Smooth muscle cell (in vitro differentiated cells): ENCODE results near the gene MAB21L1. TPM values are rescaled to one million over a fixed set of nuclear protein-coding genes. Genes with fewer than 3 reads are reported as not detected.
A peak's percentile ranks its signal among the peaks of the same experiment; 100 is the strongest.

Source experiments
- DNase-seq: peaks from one replicate; lab custom pipeline; 2025; ENCODE audit not compliant: unreplicated experiment; lab: John Stamatoyannopoulos, UW
- H2AFZ ChIP-seq: fragments of 200-600 bp; sonication (generic); 2 replicates; pipeline ENCODE4 v1.6.0; 2016; ENCODE audit warnings: antibody characterized with exemption, low read depth, mild to moderate bottlenecking
- H3F3A ChIP-seq: fragments of 200-600 bp; sonication (generic); 2 replicates; pipeline ENCODE4 v1.6.0; 2017; ENCODE audit warnings: antibody characterized with exemption, low read depth
- H3K27ac ChIP-seq: fragments of 200-600 bp; sonication (generic); 2 replicates; pipeline ENCODE4 v1.5.1; 2016; ENCODE audit warnings: low read depth, mild to moderate bottlenecking
- H3K27me3 ChIP-seq: fragments of 200-600 bp; sonication (generic); 2 replicates; pipeline ENCODE4 v1.6.1; 2016; ENCODE audit warnings: low read depth, mild to moderate bottlenecking
- H3K36me3 ChIP-seq: fragments of 200-600 bp; sonication (generic); 2 replicates; pipeline ENCODE4 v1.5.1; 2016; ENCODE audit warnings: low read depth
- H3K4me1 ChIP-seq: fragments of 200-600 bp; sonication (generic); 2 replicates; pipeline ENCODE4 v1.5.1; 2016; ENCODE audit warnings: low read depth
- H3K4me2 ChIP-seq: fragments of 200-600 bp; sonication (generic); 2 replicates; pipeline ENCODE4 v1.6.0; 2016; ENCODE audit warnings: mild to moderate bottlenecking
- H3K4me3 ChIP-seq: fragments of 200-600 bp; sonication (generic); 2 replicates; pipeline ENCODE4 v1.5.1; 2016; ENCODE audit warnings: mild to moderate bottlenecking
- H3K79me2 ChIP-seq: fragments of 200-600 bp; sonication (generic); 2 replicates; pipeline ENCODE4 v1.6.0; 2016; ENCODE audit warnings: low read depth, mild to moderate bottlenecking
- H3K9ac ChIP-seq: fragments of 200-600 bp; sonication (generic); 2 replicates; pipeline ENCODE4 v1.6.0; 2016; ENCODE audit warnings: low read depth
- H3K9me3 ChIP-seq: fragments of 200-600 bp; sonication (generic); replicated peaks from 2 replicates; pipeline ENCODE4 v1.5.1; 2016; ENCODE audit warnings: low read depth
- H4K20me1 ChIP-seq: fragments of 200-600 bp; sonication (generic); 2 replicates; pipeline ENCODE4 v1.6.0; 2016; ENCODE audit warnings: low read depth
- CTCF ChIP-seq: fragments of 200-600 bp; sonication (generic); IDR thresholded peaks from 2 replicates; pipeline ENCODE4 v1.5.1; 2017; ENCODE audit warnings: borderline replicate concordance, mild to moderate bottlenecking, antibody characterized with exemption; ENCODE audit not compliant: insufficient read depth, poor library complexity, severe bottlenecking
- WGBS: methylation state at CpG from one replicate; pipeline ENCODE4 v1.1.7; 2016; ENCODE audit warnings: low lambda C conversion rate; 5-methylcytosine and 5-hydroxymethylcytosine counted together
- polyA plus RNA-seq: library from polyadenylated mRNA; unstranded; fragments of >200 nt; fragmentation: Nextera tagmentation; extraction: Ambion mirVana; gene quantifications from 2 replicates; pipeline ENCODE4 v1.2.1, GENCODE V29; 2016
- total RNA-seq: library from RNA; depleted of rRNA; stranded (reverse); fragments of >200 nt; gene quantifications from 2 replicates; pipeline ENCODE4 v1.2.3, GENCODE V29; 2014

Gene MAB21L1
- total and polyA plus RNA-seq, 2 experiments from 2014 or later, result 0.18 TPM; not detected in 1

GRCh38 chr13:35470671-35471661 is 5.5 kb downstream of the MAB21L1 start:
- H3K36me3 ChIP-seq, result no peaks in the 10 kb centered on the region
- peaks cover 58% of the 10 kb centered on the region for H4K20me1 ChIP-seq
- H3K27ac ChIP-seq, result no peak overlapping the region
- no peaks in the 10 kb centered on the region for H3K79me2 ChIP-seq
- H3K27me3 ChIP-seq, result peaks cover 82% of the 10 kb centered on the region
- H3K4me2 ChIP-seq, result peak overlapping the region; percentile 87
- no peak overlapping the region for H2AFZ ChIP-seq
- no peaks in the 10 kb centered on the region for H3K9me3 ChIP-seq
- TF ChIP-seq CTCF, result no peak
- WGBS, result 2% methylated on average over 68 of the region's 68 CpGs
- no peak overlapping the region for H3K9ac ChIP-seq
- peak overlapping the region; percentile 51 for H3K4me3 ChIP-seq
- DNase-seq, result no peak
- no peaks in the 10 kb centered on the region for H3F3A ChIP-seq
- H3K4me1 ChIP-seq, result peaks cover 36% of the 10 kb centered on the region

GRCh38 chr13:35469806-35470525 is 6.5 kb downstream of the MAB21L1 start:
- no peak for TF ChIP-seq CTCF
- Histone ChIP-seq H3K9me3 (no peaks in the 10 kb centered on the region), H3K4me3 (peak overlapping the region; percentile 51), H3F3A (no peaks in the 10 kb centered on the region), H3K27me3 (peaks cover 76% of the 10 kb centered on the region), H3K4me2 (peak overlapping the region; percentile 87), H2AFZ (no peak overlapping the region), H3K9ac (no peak overlapping the region), H4K20me1 (peaks cover 48% of the 10 kb centered on the region), H3K4me1 (peaks cover 26% of the 10 kb centered on the region), H3K36me3 (no peaks in the 10 kb centered on the region), H3K79me2 (no peaks in the 10 kb centered on the region), H3K27ac (no peak overlapping the region)
- no peak for DNase-seq
- WGBS, result 54% methylated on average over 10 of the region's 10 CpGs

GRCh38 chr13:35468195-35468594 is 8.3 kb downstream of the MAB21L1 start:
- DNase-seq, result no peak
- Histone ChIP-seq H2AFZ (no peak overlapping the region), H3K36me3 (no peaks in the 10 kb centered on the region), H3K9me3 (no peaks in the 10 kb centered on the region), H3K27ac (no peak overlapping the region), H3K27me3 (peaks cover 58% of the 10 kb centered on the region), H3F3A (no peaks in the 10 kb centered on the region), H3K79me2 (no peaks in the 10 kb centered on the region), H3K4me1 (peaks cover 23% of the 10 kb centered on the region), H4K20me1 (peaks cover 33% of the 10 kb centered on the region), H3K4me3 (no peak overlapping the region), H3K9ac (no peak overlapping the region), H3K4me2 (no peak overlapping the region)
- TF ChIP-seq CTCF, result no peak
- 94% methylated on average over 1 of the region's 1 CpG for WGBS
